Fibroblast of skin of back (primary cell): ENCODE results near the gene WDR36. TPM values are rescaled to one million over a fixed set of nuclear protein-coding genes. Genes with fewer than 3 reads are reported as not detected.

ENCODE experiments used
- DNase-seq: peaks from one replicate; pipeline ENCODE4 v3.0.0-alpha.2; 2013
- polyA plus RNA-seq, 2 experiments: library from polyadenylated mRNA; unstranded; fragments of 120-200 nt; gene quantifications; one replicate each; pipeline ENCODE4 v1.2.1, GENCODE V29; 2013; ENCODE audit not compliant: insufficient read length in 2 of 2

The WDR36 gene
- 16.1 TPM for polyA plus RNA-seq (2013, experiment 1 of 2; ENCODE audit: insufficient read length)
- 14.7 TPM for polyA plus RNA-seq (2013, experiment 2 of 2; ENCODE audit: insufficient read length)

GRCh38 chr5:111092062-111092853 lies at the start of gene WDR36:
Gene WDR36, plus strand, starts transcription at chr5:111092348. Its CDS starts 109 bp downstream, at chr5:111092457.
- DNase-seq, result peak; percentile 94

GRCh38 chr5:111043712-111044506 lies 48.2 kb upstream of the WDR36 start:
- DNase-seq, result peak; percentile 87

DNA sequence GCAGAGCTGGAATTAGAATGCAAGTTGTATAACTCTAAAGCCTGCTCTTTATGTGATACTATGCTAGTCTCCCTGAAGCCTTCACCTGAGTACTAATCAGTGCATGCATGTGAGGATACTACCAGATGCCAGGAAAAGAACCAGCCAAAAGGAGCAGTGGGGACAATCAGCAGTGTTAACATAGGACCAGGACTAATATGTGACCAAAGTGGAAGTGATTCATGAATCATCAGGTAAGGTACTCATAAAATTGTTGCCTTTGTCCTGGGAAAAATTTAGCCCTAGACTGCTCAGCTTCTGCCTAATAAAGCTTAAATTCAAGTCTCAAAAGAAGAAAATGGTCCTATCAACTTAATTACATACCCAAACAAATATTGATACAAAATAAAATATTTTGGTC lies 34.1 kb upstream of the WDR36 start:
- DNase-seq, result no peak

GRCh38 chr5:111060169-111060568 lies 32.0 kb upstream of the WDR36 start:
- no peak for DNase-seq

DNA sequence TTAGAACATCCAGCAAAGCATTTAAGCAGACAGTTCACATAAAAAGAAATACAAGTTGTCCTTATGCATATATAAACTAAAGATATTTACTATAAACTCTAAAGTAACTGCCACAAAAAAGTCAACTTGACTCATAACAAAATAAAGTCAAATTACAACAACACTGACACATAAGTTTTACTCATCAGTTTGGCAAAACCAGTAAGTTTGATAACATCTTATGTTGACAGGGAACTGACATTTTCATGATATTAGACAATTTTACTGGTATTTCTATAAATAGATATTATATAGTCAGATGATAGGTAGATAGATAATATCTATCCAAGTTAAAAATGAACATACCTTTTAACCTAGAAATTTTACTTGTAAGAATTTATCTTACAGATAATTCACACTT lies 30.5 kb upstream of the WDR36 start:
- no peak for DNase-seq

- DNase-seq, result no peak
These were observed 28.3 kb upstream of the WDR36 start for GRCh38 chr5:111063709-111064322.

DNA sequence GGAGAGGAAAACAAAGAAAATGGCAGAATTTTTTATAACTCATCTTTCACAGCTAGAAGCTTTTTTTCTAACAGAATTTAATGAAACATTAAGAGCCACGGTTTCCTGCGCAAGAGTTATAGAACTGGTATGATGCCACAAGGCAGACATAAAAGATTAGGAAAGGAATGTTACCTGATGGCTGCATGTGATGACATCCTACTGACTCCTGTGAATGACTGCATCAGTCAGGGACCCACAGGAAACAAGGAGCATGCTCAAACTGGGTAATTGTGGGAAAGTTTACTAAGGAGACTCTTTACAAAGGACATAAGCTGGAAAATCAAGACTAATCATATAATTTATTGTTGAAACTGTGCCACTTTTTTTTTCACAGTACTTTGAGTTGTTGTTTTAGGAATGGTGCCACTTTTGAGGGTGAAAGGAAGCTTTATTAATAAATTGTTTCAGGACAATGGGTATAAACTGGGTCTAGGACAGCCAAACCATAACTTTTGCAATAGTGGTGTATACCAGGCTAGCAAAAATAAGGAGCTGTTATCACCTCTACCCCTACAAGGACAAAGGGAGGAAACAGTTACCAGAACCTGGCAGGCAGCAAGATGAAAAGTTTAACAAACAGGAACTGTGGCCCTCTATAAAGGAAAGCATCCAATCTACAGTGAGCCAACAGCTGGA lies 25.7 kb upstream of the WDR36 start:
- DNase-seq, result no peak

DNA sequence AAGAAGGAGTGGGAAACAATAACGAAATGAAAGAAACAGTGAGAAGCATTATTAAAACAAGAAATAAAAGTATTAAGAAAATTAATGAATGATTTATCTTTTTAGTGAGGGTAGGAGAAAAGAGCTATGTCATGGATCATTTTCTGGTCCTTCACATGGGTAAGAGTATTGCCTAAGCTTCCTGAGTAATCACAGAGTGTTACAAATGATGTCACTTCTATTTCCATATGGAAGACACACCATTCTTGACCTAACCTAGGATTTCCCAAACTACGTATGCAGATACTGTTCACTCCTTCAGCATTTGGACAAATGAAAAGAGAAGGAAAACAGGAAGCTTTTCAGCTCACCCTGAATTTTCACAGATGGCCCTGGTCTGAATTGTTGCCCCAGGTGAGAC lies 23.9 kb upstream of the WDR36 start:
- no peak for DNase-seq

- DNase-seq, result peak; percentile 79
These were observed 22.3 kb upstream of the WDR36 start for GRCh38 chr5:111069839-111070238.

- DNase-seq, result peak; percentile 46
These were observed 21.6 kb upstream of the WDR36 start for GRCh38 chr5:111070272-111071134.

- no peak for DNase-seq
These were observed 20.7 kb upstream of the WDR36 start, which contains the start of gene TSLP for GRCh38 chr5:111071413-111071812. Gene TSLP, plus strand, starts transcription at chr5:111071713. Its CDS starts 178 bp downstream, at chr5:111071891.

DNA sequence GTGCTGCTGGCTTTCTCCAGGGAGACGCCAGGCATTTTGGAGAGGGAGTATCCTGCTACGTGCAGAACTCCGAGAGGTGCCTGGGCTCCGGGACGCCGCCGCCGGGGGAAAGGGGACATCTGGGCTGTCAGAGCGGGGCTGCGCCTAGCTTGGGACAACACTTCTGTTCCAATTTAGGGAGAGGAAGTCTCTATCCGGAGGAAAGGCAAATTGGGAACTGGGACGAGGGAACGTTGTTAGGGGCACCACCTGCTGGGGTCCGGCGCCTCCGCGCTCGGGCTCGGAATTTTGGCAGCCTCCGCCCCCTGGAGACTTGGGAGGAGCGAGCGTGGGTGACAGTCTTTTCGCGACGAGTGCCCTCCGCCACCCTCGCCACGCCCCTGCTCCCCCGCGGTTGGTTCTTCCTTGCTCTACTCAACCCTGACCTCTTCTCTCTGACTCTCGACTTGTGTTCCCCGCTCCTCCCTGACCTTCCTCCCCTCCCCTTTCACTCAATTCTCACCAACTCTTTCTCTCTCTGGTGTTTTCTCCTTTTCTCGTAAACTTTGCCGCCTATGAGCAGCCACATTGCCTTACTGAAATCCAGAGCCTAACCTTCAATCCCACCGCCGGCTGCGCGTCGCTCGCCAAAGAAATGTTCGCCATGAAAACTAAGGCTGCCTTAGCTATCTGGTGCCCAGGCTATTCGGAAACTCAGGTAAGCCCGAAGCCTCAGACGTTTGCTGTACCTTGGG lies 19.0 kb upstream of the WDR36 start:
- DNase-seq, result peak; percentile 67

DNA sequence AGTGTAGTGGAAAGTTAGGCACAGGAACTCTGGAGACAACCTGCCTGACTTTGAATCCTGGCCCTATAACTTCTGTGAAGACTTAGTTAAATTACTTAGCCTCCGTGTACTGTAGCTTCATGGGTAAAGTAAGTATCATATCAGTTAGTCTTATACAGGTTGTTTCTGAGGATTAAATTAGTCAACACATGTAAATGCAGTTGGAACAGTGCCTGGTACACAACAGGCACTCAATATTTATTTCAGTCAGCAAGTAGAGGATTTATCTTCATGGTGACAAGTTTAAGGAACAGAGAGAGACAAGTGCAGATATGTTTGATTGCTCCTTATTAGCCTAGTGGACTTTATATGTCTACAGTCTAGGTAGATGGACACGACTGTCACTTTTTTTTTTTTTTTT lies 17.9 kb upstream of the WDR36 start:
- DNase-seq, result no peak

GRCh38 chr5:111075520-111075919 lies 16.6 kb upstream of the WDR36 start:
- peak; percentile 83 for DNase-seq

DNA sequence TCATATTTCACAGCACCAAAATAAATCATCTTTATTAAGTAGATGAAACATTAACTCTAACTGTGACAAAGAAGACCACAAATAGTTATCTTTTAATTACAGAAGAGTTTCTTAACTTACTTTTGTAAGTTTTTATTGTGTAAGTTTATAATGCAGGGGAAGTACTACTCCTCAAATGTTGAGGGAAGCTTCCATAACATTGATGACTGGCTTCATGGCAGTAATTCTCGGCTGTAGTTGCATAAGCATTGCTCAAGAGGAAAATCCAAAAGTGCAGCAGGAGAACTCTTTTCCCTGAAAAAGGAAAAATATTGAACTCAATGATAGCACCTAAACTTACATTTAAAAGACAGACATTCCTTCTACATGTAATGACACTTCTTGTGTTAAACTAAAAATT lies 16.1 kb upstream of the WDR36 start:
- DNase-seq, result no peak

DNA sequence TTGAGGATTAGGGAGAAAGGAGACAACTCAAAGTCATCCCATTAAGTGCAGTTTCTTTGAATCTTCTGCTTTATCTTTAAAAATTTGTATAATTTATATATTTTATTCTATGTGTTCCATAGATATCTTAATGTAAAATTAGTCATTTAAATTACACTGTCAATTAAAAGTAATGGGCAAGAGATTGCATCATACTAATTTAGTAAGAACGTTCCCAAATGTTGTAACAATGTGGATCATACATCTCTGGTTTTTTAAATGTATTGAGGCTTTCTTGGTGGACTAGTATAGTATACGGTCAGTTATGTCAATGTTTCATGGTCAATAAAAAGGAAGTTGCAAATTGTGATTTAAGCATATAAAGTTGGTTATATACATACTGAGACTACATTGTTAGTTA lies 14.5 kb upstream of the WDR36 start:
- no peak for DNase-seq

DNA sequence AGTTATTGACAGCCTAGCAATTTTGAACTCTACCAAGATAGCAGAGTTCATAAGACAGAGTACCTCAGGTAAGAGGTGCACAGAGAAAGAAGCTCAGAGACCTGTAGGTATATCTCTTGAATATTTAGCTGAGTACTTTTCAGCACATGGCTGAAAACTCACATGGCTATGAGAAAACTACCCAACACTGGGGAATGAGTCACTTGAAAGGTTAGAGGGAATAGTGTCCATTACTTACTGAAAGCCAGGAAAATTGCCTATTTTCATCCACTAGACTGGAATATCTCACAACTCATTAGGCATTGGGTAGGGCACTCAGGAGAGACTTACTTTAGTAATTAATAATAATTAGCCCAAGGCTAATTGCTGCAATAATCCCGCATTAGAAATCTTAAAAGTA lies 12.3 kb upstream of the WDR36 start:
- DNase-seq, result no peak

DNA sequence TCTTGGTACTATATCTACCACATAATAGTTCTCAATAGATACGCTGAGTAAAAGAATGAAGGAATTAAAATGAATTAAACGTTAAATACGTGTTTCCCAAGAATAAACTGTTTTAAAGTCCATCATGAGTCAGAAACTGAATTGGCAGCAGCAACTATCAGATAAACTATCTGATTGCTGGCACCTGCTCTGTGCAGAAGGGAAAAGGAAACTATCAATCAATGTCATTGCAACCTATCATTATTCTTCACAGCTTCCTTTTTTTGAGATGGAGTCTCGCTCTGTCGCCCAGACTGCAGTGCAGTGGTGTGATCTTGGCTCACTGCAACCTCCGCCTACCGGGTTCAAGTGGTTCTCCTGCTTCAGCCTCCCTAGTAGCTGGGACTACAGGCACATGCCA lies 8.8 kb upstream of the WDR36 start:
- DNase-seq, result no peak

DNA sequence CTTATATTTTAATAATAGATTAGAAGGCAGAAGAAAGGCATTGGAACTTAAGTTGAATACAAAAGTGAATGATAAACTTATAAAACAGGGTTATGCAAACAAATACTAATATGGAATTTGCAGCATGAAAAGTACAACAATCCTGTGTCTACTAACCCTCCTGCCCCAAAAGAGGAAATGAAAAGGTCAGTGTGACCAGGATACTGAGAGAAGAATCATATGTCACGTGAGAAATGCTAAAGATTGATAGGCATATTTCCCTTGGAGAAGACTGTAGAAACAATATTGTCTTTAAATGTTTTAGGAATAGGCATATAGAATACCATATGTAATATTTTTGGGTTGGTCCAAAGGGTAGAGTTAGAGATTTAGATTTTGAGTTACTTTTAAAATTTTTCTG lies 3.8 kb downstream of the WDR36 start:
- DNase-seq, result no peak

DNA sequence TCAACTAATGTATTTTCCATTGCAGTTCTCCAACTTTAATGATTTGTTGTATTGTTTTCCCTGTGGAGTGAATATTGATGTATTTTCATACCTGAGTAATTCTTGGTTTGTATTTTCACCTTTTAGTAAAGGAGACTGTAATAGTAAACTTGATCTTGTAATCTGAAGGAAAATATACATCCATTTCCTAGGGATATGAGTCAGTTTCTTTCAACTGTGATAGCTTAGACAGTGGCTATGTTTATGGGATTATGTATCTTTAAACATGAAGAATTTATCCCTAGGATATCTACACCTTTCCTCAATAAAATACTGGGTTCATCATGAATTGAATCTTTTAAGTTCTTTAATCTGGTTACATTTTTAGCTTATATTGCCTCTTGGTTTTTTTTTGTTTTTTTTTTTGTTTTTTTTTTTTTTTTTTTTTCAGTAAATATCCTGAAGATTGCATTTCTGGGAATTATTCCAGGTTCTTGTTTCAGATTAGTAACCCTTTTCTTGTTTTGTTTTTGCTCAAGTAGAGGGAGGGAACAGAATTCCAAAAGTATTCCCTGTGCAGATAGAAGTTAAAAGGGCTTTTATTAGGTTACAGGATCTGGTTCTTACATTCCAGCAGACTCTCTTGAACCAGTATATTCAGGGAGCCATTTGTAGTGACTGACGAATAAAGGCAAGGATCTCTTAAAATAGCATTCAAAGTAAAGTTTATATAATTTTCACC lies 7.1 kb downstream of the WDR36 start:
- peak; percentile 9 for DNase-seq
